OCI-LY7 (cell line): Measurements from ENCODE around the gene PTGDR.

Experiments
- CTCF ChIP-seq: fragments of 200-600 bp; sonication (generic); conservative IDR thresholded peaks from 2 replicates; pipeline ENCODE4 v1.5.1; 2014; ENCODE audit warnings: mild to moderate bottlenecking, antibody characterized with exemption, low read length, moderate library complexity, mixed read lengths
- EZH2phosphoT487 ChIP-seq: fragments of 200-600 bp; sonication (generic); IDR thresholded peaks from 2 replicates; pipeline ENCODE4 v1.6.1; 2018; ENCODE audit warnings: low read depth, borderline replicate concordance, mild to moderate bottlenecking, mixed run types, antibody characterized with exemption, low read length, moderate library complexity, mixed read lengths

GRCh38 chr14:52227619-52228222 lies 39.8 kb upstream of the PTGDR start:
- TF ChIP-seq EZH2phosphoT487, result no peak
- TF ChIP-seq CTCF, result no peak
